ENCODE results near the gene TMEM231. TPM values are rescaled to one million over a fixed set of nuclear protein-coding genes. Genes with fewer than 3 reads are reported as not detected.

The TMEM231 gene
- total and polyA plus RNA-seq, 2 of the 8 experiments (the other 6 are each of a cell fraction or from before 2014, with no cell fraction given), result 8.3 to 26.7 TPM

DNA sequence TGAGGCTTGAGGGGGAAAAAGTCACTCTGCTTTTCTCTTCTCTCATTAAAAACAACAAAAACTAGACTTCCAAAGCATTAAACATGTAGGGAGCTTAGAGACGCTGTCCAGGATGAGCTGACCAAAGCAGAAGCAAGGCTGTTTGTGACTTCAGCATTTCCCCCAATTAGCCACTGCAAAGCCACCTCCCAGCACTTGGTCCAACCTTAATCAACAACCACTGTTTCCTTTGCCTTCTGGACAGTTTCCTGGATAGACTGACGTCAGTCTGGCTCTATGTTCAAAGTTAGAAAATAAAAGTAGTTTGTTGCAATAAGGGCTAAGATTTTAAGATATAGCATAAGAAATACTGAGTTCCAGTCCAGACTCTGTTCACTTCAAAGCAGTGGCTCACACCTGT, 3.1 kb downstream of the TMEM231 start (continued):
- TF ChIP-seq CTBP2 (IDR thresholded peaks at IDR 0.05; ENCODE audit: borderline replicate concordance, insufficient read depth, insufficient read length, low read length) (no peak), YY1 (IDR thresholded peaks at IDR 0.05; ENCODE audit: low read depth, low read length) (no peak), MAX (IDR thresholded peaks at IDR 0.05) (no peak), SUZ12 (IDR thresholded peaks at IDR 0.05; ENCODE audit: low read length) (no peak), EP300 (IDR thresholded peaks at IDR 0.05; ENCODE audit: borderline replicate concordance in 1 of 2, low read depth in 2 of 2, low read length in 2 of 2) (no peak), MAFK (IDR thresholded peaks at IDR 0.05; ENCODE audit: low read depth, low read length) (no peak), BACH1 (IDR thresholded peaks at IDR 0.05; ENCODE audit: low read length) (no peak)
